Stomach (tissue), 4 donors: ENCODE measurements around the gene RCOR1.

Source experiments
- CTCF ChIP-seq, 7 experiments: fragments of 450-650 bp in 4 of 7; fragments of 200-600 bp in 3 of 7; sonication (generic) in 3 of 7; IDR thresholded peaks; one replicate each; pipeline ENCODE4 v1.5.1; 2016 to 2019; ENCODE audit warnings: antibody characterized with exemption in 7 of 7, control low read depth in 2 of 7, mild to moderate bottlenecking in 1 of 7
- EP300 ChIP-seq: sonication (generic); formaldehyde crosslinking; IDR thresholded peaks from one replicate; pipeline ENCODE4 v1.6.1; 2017; ENCODE audit warnings: antibody characterized with exemption
- POLR2A ChIP-seq, 4 donors: fragments of 450-650 bp; IDR thresholded peaks; one replicate each; pipeline ENCODE4 v1.6.1; 2016; ENCODE audit warnings: antibody characterized with exemption in 4 of 4, control low read depth in 2 of 4, mild to moderate bottlenecking in 1 of 4, moderate library complexity in 1 of 4
- POLR2AphosphoS5 ChIP-seq, 3 donors: sonication (generic); formaldehyde crosslinking; IDR thresholded peaks; one replicate each; pipeline ENCODE4 v1.6.1; 2016; ENCODE audit warnings: antibody characterized with exemption in 3 of 3

- TF ChIP-seq EP300 = no peak
- no peak for TF ChIP-seq POLR2A (IDR thresholded peaks at IDR 0.05)
- no peak for TF ChIP-seq CTCF (IDR thresholded peaks at IDR 0.05)
- TF ChIP-seq POLR2AphosphoS5 (IDR thresholded peaks at IDR 0.05) = no peak
Measured at GRCh38 chr14:102727336-102728095, 135.1 kb downstream of the RCOR1 start.
